GM12892 (cell line): Measurements from ENCODE around the gene TEX2.

Experiments used
- POLR2A ChIP-seq: IDR thresholded peaks from 2 replicates; pipeline ENCODE4 v1.6.1; 2011; ENCODE audit warnings: low read depth, low read length, control low read depth
- TAF1 ChIP-seq: IDR thresholded peaks from 2 replicates; pipeline ENCODE4 v1.6.1; 2011; ENCODE audit warnings: low read depth, mild to moderate bottlenecking, control low read depth, low read length, borderline replicate concordance

- TF ChIP-seq POLR2A (no peak), TAF1 (no peak)
Measured at GRCh38 chr17:64099543-64099942, 163.5 kb downstream of the TEX2 start.
